ENCODE measurements around the gene NCOR2.

The NCOR2 gene

DNA sequence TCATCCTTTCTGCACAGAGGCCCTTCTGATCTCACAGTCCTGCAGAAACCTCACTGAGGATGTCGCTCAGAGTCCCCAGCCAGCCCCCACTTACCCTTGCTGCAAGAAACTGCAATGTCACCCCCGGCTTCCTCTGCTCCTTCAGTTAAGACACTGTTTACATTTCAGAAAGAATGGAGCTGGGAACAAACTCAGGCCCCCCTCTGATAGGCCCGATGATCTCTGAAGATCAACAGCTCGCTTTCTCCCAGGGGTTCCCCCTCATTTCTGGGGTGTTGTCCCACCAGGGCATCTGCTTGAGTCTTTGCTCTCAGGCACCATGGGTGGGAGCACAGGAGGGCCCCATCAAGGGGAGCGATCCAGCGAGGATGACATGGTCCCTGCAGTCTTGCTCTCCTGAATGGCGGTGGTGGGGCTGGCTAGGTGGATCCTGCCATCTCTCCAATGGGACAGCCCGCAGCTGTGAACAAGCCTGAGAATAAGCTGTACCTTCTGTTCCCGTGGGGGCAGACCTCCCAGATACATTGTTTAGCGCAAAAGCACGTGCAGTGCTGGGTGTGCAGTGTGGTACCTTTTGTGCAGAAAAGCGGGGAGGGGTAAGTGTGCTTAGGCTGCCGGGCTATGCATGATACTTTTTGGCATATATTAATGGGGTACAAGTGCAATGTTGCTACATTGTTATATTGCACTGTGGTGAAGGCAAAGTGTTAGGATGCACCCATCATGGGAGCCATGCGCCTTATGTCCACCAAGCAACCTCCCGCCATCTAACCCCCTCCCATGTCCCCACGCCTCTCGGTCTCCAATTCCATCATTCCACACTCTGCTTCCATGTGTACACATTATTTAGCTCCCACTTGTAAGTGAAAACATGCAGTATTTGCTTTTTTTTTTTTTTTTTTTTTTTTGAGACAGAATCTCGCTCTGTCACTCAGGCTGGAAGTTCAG lies 6.7 kb upstream of the NCOR2 start:
- DNase-seq, result no peak

DNA sequence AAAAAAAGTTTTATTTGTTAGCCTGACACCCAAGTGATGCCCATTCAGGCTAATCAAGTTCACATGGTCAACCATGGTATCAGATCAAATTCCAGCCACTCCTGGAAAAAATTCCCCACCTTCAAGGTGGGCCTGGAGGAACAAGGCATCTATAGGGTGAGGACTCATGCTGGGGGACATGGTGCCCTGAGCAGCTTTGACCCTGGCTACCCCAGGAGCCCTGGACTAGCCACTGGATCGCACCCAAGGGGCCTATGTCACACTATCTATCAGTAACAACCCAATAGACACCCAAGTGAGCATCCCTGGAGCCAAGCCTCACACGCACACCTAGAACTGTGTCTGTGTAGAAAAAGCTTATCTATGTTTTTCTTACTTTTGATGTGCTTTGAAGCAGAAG lies 4.1 kb upstream of the NCOR2 start:
- no peak for DNase-seq

GRCh38 chr12:124570810-124571209 lies 3.4 kb upstream of the NCOR2 start:
- no peak for DNase-seq

- DNase-seq, result no peak
These were observed 2.1 kb upstream of the NCOR2 start for GRCh38 chr12:124569375-124570148.

- peak; percentile 71 for DNase-seq
These were observed 1.3 kb upstream of the NCOR2 start for GRCh38 chr12:124568431-124569374.

- peak; percentile 89 for DNase-seq
These were observed 411 bp upstream of the NCOR2 start for GRCh38 chr12:124567673-124568373.

- peak; percentile 90 for DNase-seq
These were observed 1.0 kb downstream of the NCOR2 start for GRCh38 chr12:124566161-124566996.

DNA sequence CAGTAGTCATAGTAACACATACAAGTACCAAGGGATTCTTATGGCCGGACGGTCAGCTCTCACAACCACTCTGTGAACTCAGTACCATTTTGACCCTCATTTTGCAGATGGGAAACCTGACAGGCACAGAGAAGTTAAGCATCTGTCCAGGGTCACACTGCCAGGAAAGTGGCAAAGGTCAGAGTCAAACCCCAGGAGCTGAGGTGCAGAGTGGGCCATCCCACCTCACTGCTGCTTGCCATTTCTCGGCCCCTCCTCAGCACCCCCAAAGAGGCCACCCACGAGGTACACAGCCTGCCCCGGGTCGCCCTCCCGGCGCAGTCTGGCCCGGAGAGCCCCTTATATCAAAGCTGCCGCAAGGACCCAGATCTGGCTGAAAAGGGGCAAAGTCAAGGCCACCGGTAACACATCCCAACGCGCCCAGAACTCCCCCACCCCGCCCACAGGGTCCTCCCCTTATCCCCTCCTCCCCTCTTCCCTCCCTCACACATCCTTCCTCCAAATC lies 1.7 kb downstream of the NCOR2 start:
- DNase-seq, result no peak

DNA sequence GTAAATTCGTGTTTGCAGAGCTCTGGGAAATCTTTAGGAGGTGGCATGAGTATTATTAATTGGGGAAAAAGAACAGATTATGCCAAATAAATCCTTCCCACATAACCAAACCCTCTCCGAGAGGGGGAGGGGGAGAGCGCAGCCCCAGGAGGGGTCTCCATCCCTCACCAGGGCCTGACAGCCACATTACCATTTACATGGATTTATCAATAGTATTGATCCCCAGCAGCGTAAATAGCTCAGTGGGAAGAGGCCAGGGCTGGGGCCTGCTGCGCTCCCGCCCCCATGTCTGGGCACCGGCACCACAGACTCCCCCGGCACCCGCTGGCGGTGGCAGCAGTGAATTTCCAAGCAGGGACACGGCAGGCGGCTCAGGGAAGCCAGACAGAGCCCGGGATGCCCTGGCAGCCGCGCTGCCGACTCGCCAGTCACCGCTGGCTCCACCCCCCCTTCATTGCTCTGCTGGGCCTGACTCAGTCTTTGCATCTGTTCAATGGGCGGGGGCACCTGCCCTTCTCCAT lies 2.4 kb downstream of the NCOR2 start:
- no peak for DNase-seq

GRCh38 chr12:124564232-124564958 lies 3.0 kb downstream of the NCOR2 start:
- DNase-seq, result no peak

GRCh38 chr12:124563809-124564208 lies 3.6 kb downstream of the NCOR2 start:
- no peak for DNase-seq

GRCh38 chr12:124563401-124563800 lies 4.0 kb downstream of the NCOR2 start:
- no peak for DNase-seq

DNA sequence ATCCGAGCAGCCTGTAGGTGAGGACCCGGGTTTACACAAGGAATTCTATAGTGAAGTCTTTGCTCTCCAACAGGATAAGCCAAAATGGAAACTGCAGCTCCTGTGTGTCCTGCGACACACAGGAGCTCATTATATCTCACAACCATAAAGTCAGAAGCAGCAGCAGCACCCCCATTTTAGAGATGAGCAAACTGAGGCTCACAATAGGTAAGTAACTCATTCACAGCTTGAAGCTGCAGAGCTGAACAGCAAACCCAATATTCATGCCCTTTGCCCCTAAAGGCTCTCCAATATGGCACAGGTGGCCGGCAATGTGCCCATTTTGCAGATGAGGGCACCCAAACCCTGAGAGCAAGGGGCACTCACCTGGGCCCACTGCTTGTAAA lies 4.6 kb downstream of the NCOR2 start:
- DNase-seq, result no peak

- no peak for DNase-seq
These were observed 5.2 kb downstream of the NCOR2 start for GRCh38 chr12:124562018-124562795.

- no peak for DNase-seq
These were observed 6.2 kb downstream of the NCOR2 start for GRCh38 chr12:124561231-124561630.

DNA sequence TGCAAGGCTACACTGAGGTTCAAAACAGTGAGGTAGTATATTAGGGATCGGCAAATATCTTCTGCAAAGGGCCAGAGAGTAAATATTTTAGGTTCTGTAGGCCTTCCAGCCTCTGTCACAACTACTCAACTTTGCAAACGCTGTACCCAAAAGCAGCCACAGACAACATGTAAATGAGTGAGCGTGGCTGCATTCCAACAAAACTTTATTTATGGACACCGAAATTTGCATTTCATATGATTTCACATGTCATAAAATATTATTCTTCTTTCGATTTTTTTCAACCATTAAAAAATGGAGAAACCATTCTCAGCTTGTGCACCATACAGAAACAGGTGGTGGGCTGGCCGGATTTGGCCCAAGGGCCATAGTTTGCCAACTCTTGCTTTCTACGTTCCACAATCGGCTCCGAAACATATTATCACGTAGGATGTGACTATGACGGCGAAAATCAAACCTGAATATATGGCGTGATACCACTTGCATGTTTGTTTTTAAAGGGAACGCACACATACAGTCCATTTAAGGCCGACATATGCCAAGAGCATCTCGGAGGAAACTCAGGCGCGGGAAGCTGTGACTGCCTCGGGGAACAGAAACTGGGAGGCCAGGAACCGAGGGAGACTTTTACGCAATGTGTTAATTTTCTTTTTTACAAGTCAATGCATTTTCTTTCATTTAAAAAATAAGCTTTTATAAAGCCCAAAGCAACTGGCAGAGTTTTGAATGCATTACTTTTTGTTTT lies 7.1 kb downstream of the NCOR2 start:
- DNase-seq, result no peak

DNA sequence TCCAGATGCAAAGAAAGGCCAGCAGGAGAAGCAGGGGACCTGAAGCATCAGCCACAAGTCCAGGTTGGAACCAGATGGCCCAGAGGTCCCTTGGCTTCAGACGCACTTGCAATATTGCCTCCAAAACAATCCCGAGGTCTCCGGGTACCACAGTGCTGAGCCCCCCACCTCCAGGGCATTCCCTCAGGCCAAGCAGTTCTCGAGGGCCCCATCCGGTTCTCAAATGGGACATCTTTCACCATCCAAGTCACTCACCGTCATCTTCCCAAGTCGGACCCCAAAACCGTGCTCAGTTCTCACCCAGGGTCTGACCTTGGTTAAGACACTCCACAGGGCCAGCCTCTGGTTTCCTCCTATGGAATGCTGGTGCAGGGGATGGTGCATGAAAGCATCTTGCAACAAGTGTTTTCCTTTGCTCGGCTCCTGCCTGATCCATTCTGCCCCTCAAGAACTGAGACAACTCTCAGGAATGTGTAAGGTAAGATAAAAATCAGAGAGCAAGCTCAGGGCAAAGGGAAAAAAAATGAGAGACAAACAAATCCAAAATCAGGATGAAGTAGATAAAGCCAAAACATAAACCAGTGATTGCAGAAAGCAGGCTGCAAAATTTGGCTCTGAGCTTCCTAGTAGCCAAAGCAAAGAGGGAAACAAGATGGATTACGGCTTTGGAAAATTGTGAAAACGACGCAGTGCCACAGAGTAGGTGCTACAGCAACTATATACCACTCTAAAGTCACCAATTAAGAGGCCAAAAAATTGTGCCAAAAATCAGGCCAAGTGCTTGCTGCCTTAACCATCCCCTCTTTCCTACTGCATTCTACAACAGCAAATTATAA lies 8.0 kb downstream of the NCOR2 start:
- DNase-seq, result no peak

DNA sequence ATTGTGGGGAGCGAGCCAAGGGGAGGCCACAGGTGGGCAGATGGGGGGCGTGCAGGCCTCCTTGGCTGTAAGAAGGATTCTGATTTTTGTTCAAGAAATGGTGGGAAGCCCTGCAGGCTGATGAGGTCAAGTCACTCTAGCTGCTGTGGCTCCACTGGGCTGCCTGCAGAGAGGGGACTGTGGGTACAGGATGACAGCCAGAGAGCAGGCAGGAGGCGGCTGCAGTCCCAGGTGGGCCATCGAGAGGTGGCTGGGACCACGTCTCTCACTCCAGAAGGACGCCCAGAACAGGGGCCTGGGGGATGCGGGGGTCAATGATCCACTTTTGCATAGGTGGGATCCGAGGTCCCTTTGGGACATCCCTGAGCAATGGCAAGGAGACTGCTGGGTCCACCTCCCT lies 9.1 kb downstream of the NCOR2 start:
- DNase-seq, result no peak
